Neural progenitor cell (in vitro differentiated cells): ENCODE data around the gene PHGDH.

ENCODE experiments used
- CTCF ChIP-seq: fragments of 200-600 bp; sonication (generic); IDR thresholded peaks from 2 replicates; pipeline ENCODE4 v1.5.1; 2017; ENCODE audit warnings: antibody characterized with exemption, mild to moderate bottlenecking
- EZH2phosphoT487 ChIP-seq: fragments of 200-600 bp; sonication (generic); IDR thresholded peaks from 2 replicates; pipeline ENCODE4 v1.6.1; 2017; ENCODE audit warnings: antibody characterized with exemption

GRCh38 chr1:119743308-119743707 is 31.6 kb downstream of the PHGDH start:
- no peak for TF ChIP-seq CTCF
- no peak for TF ChIP-seq EZH2phosphoT487
